Spleen (tissue), 11 donors: ENCODE results near the gene USP13. TPM values are rescaled to one million over a fixed set of nuclear protein-coding genes. Genes with fewer than 3 reads are reported as not detected.
A peak's percentile ranks its signal among the peaks of the same experiment; 100 is the strongest.

ENCODE experiments used
- DNase-seq: peaks from one replicate; pipeline ENCODE4 v3.0.0-alpha.2; 2020
- H3K27ac ChIP-seq, 8 donors: fragments of 200-600 bp; sonication (generic) in 7 of 8; 1 replicate in 4 of 8; 2 replicates in 4 of 8; pipeline versions ENCODE4 v1.5.0 to v1.8.0; 2016 to 2021; ENCODE audit warnings: inconsistent platforms in 4 of 8, mild to moderate bottlenecking in 4 of 8, moderate library complexity in 1 of 8
- H3K27me3 ChIP-seq, 7 donors: fragments of 200-600 bp; sonication (generic) in 6 of 7; replicated peaks in 1 of 7; 1 replicate in 4 of 7; 2 replicates in 3 of 7; pipeline versions ENCODE4 v1.5.0 to v1.8.0; 2016 to 2021; ENCODE audit warnings: inconsistent platforms in 3 of 7, mild to moderate bottlenecking in 1 of 7
- H3K36me3 ChIP-seq, 6 donors: fragments of 200-600 bp; sonication (generic) in 5 of 6; 1 replicate in 4 of 6; 2 replicates in 2 of 6; pipeline versions ENCODE4 v1.5.0 to v1.8.0; 2016 to 2021; ENCODE audit warnings: inconsistent platforms in 2 of 6
- H3K4me1 ChIP-seq, 6 donors: fragments of 200-600 bp; sonication (generic) in 5 of 6; 1 replicate in 3 of 6; 2 replicates in 3 of 6; pipeline versions ENCODE4 v1.5.0 to v1.8.0; 2016 to 2021; ENCODE audit warnings: inconsistent platforms in 3 of 6
- H3K4me3 ChIP-seq, 8 donors: fragments of 200-600 bp; sonication (generic) in 7 of 8; 1 replicate in 4 of 8; 2 replicates in 4 of 8; pipeline versions ENCODE4 v1.5.0 to v1.8.0; 2016 to 2021; ENCODE audit warnings: inconsistent platforms in 4 of 8, mild to moderate bottlenecking in 4 of 8, moderate library complexity in 2 of 8
- H3K9me3 ChIP-seq, 8 donors: fragments of 200-600 bp; sonication (generic) in 7 of 8; 1 replicate in 4 of 8; 2 replicates in 4 of 8; pipeline versions ENCODE4 v1.5.0 to v1.8.0; 2016 to 2021; ENCODE audit warnings: inconsistent platforms in 4 of 8
- CTCF ChIP-seq, 11 experiments: fragments of 200-600 bp in 7 of 11; fragments of 450-650 bp in 4 of 11; sonication (generic) in 4 of 11; IDR thresholded peaks in 8 of 11; conservative IDR thresholded peaks in 3 of 11; 1 replicate in 7 of 11; 2 replicates in 4 of 11; pipeline versions ENCODE4 v1.4.0 to v1.8.0; 2016 to 2021; ENCODE audit warnings: antibody characterized with exemption in 11 of 11, inconsistent platforms in 4 of 11, mild to moderate bottlenecking in 1 of 11
- POLR2A ChIP-seq, 3 donors: fragments of 450-650 bp; IDR thresholded peaks; one replicate each; pipeline ENCODE4 v1.5.1; 2017; ENCODE audit warnings: antibody characterized with exemption in 3 of 3, mild to moderate bottlenecking in 1 of 3
- POLR2AphosphoS5 ChIP-seq, 3 donors: sonication (generic); formaldehyde crosslinking; IDR thresholded peaks; one replicate each; pipeline ENCODE4 v1.5.1; 2017; ENCODE audit warnings: antibody characterized with exemption in 3 of 3
- WGBS, 5 donors: extraction: QIAGEN DNeasy Blood & Tissue Kit in 3 of 5; methylation state at CpG; one replicate each; pipeline versions ENCODE4 v1.1.5 to v1.1.7; 2013 to 2018; 5-methylcytosine and 5-hydroxymethylcytosine counted together
- intact Hi-C: fragments of 100-400 bp; cut with DNase I; formaldehyde crosslinking; loops from one replicate; pipeline ENCODE4 v1.15.0; 2023; ENCODE audit warnings: low total_unique reads
- polyA plus RNA-seq, 3 donors: library from polyadenylated mRNA; stranded (reverse); fragments of 200-250 nt; gene quantifications; one replicate each; pipeline ENCODE4 v1.2.1, GENCODE V29; 2013
- total RNA-seq, 7 donors: library from RNA; depleted of rRNA in 3 of 7; stranded (reverse); fragments of >200 nt in 3 of 7; fragmentation: NEBNext Ultra II Directional in 4 of 7; extraction: Animal tissue kit (Norgen Biotek cat#: 25700) in 4 of 7; gene quantifications; one replicate each; pipeline versions ENCODE4 v1.1.0 to v1.2.1, GENCODE V29; 2016 to 2021
- donor health status: healthy with polysubstance abuse.
- donor health status: DM: no; HTN: no; CAD: no; lungs with moderate emphysema.
- donor health status: DM: no; HTN: no; CAD: no.
- donor health status: Bipolar disorder and iron deficiency.
- donor health status: healthy.
- donor health status: DM: no; HTN: no; CAD: no.
- donor health status: DM: yes; HTN: yes; CAD: no.

Gene USP13
- total and polyA plus RNA-seq, 10 donors, result 1.1 to 9.4 (median 7.1) TPM

- H3K27ac ChIP-seq, result peak overlapping the region in 1 of 8 donors; percentile 14
- intact Hi-C loops, result no loop called here
- no peak for DNase-seq
- peaks cover 0 to 19% (median 0%) of the 10 kb centered on the region in 6 donors for H3K36me3 ChIP-seq
- H3K9me3 ChIP-seq, result no peaks in the 10 kb centered on the region
- H3K4me1 ChIP-seq, result peaks cover 0 to 17% (median 0%) of the 10 kb centered on the region in 6 donors
- H3K4me3 ChIP-seq, result no peak overlapping the region
- WGBS, 5 donors, result 71 to 79% (median 73%) methylated on average over 2 of the region's 2 CpGs
- TF ChIP-seq POLR2A (IDR thresholded peaks at IDR 0.05), result no peak
- no peak for TF ChIP-seq POLR2AphosphoS5 (IDR thresholded peaks at IDR 0.05)
- no peak for TF ChIP-seq CTCF (IDR thresholded peaks at IDR 0.05 in 8 of 11, conservative IDR thresholded peaks at IDR 0.05 in 3 of 11)
- H3K27me3 ChIP-seq, result no peaks in the 10 kb centered on the region
These were observed 45.0 kb downstream of the USP13 start for GRCh38 chr3:179697736-179698332.

GRCh38 chr3:179700716-179701115 lies 47.9 kb downstream of the USP13 start:
- TF ChIP-seq POLR2AphosphoS5 (IDR thresholded peaks at IDR 0.05) (no peak), POLR2A (IDR thresholded peaks at IDR 0.05) (no peak), CTCF (IDR thresholded peaks at IDR 0.05 in 8 of 11, conservative IDR thresholded peaks at IDR 0.05 in 3 of 11) (no peak)
- H3K27ac ChIP-seq, result no peak overlapping the region
- peaks cover 0 to 17% (median 0%) of the 10 kb centered on the region in 6 donors for H3K4me1 ChIP-seq
- no peaks in the 10 kb centered on the region for H3K9me3 ChIP-seq
- H3K27me3 ChIP-seq, result no peaks in the 10 kb centered on the region
- intact Hi-C loops, result no loop called here
- WGBS, 5 donors, result 91 to 97% (median 96%) methylated on average over 4 of the region's 4 CpGs
- H3K36me3 ChIP-seq, result peaks cover 0 to 19% (median 0%) of the 10 kb centered on the region in 6 donors
- no peak for DNase-seq
- H3K4me3 ChIP-seq, result no peak overlapping the region

GRCh38 chr3:179701176-179701827 lies 48.5 kb downstream of the USP13 start:
- no peak for DNase-seq
- intact Hi-C loops, result no loop called here
- peaks cover 0 to 16% (median 0%) of the 10 kb centered on the region in 6 donors for H3K4me1 ChIP-seq
- no peak overlapping the region for H3K4me3 ChIP-seq
- H3K27ac ChIP-seq, result no peak overlapping the region
- H3K36me3 ChIP-seq, result peaks cover 0 to 21% (median 0%) of the 10 kb centered on the region in 6 donors
- no peaks in the 10 kb centered on the region for H3K27me3 ChIP-seq
- 84 to 89% (median 86%) methylated on average over 12 of the region's 12 CpGs for WGBS, 5 donors
- TF ChIP-seq POLR2AphosphoS5 (IDR thresholded peaks at IDR 0.05), result no peak
- no peak for TF ChIP-seq POLR2A (IDR thresholded peaks at IDR 0.05)
- no peak for TF ChIP-seq CTCF (IDR thresholded peaks at IDR 0.05 in 8 of 11, conservative IDR thresholded peaks at IDR 0.05 in 3 of 11)
- no peaks in the 10 kb centered on the region for H3K9me3 ChIP-seq

GRCh38 chr3:179702271-179702947 lies 49.6 kb downstream of the USP13 start:
- Histone ChIP-seq H3K4me3 (no peak overlapping the region), H3K27me3 (no peaks in the 10 kb centered on the region), H3K36me3 (peaks cover 0 to 32% (median 5%) of the 10 kb centered on the region in 6 donors), H3K9me3 (no peaks in the 10 kb centered on the region), H3K27ac (no peak overlapping the region), H3K4me1 (peaks cover 0 to 7% (median 0%) of the 10 kb centered on the region in 6 donors)
- DNase-seq, result no peak
- TF ChIP-seq CTCF (IDR thresholded peaks at IDR 0.05 in 8 of 11, conservative IDR thresholded peaks at IDR 0.05 in 3 of 11), result no peak
- TF ChIP-seq POLR2AphosphoS5 (IDR thresholded peaks at IDR 0.05), result no peak
- no peak for TF ChIP-seq POLR2A (IDR thresholded peaks at IDR 0.05)
- 92 to 97% (median 94%) methylated on average over 6 of the region's 6 CpGs for WGBS, 5 donors
- intact Hi-C loops, result no loop called here
